PC-3 (cell line): ENCODE results near the gene APMAP.

ENCODE experiments used
- CTCF ChIP-seq: fragments of 300-600 bp; sonication (generic); conservative IDR thresholded peaks from 2 replicates; pipeline ENCODE4 v1.5.1; 2017; ENCODE audit warnings: antibody characterized with exemption, low read depth, mild to moderate bottlenecking, low read length
- EZH2 ChIP-seq: fragments of 300-600 bp; sonication (generic); IDR thresholded peaks from one replicate; pipeline ENCODE4 v1.6.1; 2017; ENCODE audit warnings: antibody characterized with exemption, mild to moderate bottlenecking, low read length; ENCODE audit not compliant: unreplicated experiment
- EZH2phosphoT487 ChIP-seq: fragments of 300-600 bp; sonication (generic); IDR thresholded peaks from 2 replicates; pipeline ENCODE4 v1.6.1; 2018; ENCODE audit warnings: mild to moderate bottlenecking, antibody characterized with exemption, low read length, borderline replicate concordance

GRCh38 chr20:25019381-25020155 is 27.0 kb upstream of the APMAP start:
- no peak for TF ChIP-seq CTCF
- no peak for TF ChIP-seq EZH2
- no peak for TF ChIP-seq EZH2phosphoT487
